MCF 10A (cell line): ENCODE data around the gene KLHDC4. TPM values are rescaled to one million over a fixed set of nuclear protein-coding genes. Genes with fewer than 3 reads are reported as not detected.

ENCODE experiments used
- BruUV-seq: library from RNA; stranded (reverse); fragments of 400-500 nt; replicated peaks from 2 replicates; lab custom pipeline; 2021; lab: Mats Ljungman, UMichigan
- CTCF ChIA-PET: fragments of 300-600 bp; sonication (Branson Sonifier 250); formaldehyde crosslinking; extraction: SDS; loops from one replicate; lab custom pipeline; 2021; ENCODE audit warnings: antibody characterized with exemption, inconsistent platforms; lab: Yijun Ruan, JAX
- POLR2A ChIA-PET: fragments of 300-600, 350-650 bp; sonication (Branson Sonifier 250); formaldehyde crosslinking; extraction: SDS; loops from one replicate; lab custom pipeline; 2020; ENCODE audit warnings: antibody characterized with exemption, inconsistent platforms; lab: Yijun Ruan, JAX
- DNase-seq: peaks from one replicate; pipeline ENCODE4 v3.0.0-alpha.2; 2018; ENCODE audit not compliant: unreplicated experiment
- H3K27ac Mint-ChIP-seq: one replicate; pipeline ENCODE4 v1.8.0; 2022; ENCODE audit warnings: mild to moderate bottlenecking, low read depth, mixed read lengths; ENCODE audit not compliant: unreplicated experiment
- H3K27me3 Mint-ChIP-seq: one replicate; pipeline ENCODE4 v1.8.0; 2022; ENCODE audit warnings: mixed read lengths; ENCODE audit not compliant: insufficient read depth, unreplicated experiment
- H3K36me3 Mint-ChIP-seq: one replicate; pipeline ENCODE4 v1.8.0; 2022; ENCODE audit warnings: mild to moderate bottlenecking, moderate library complexity, mixed read lengths; ENCODE audit not compliant: insufficient read depth, unreplicated experiment
- H3K4me1 Mint-ChIP-seq: one replicate; pipeline ENCODE4 v1.8.0; 2022; ENCODE audit warnings: mixed read lengths; ENCODE audit not compliant: insufficient read depth, unreplicated experiment
- H3K4me3 Mint-ChIP-seq: one replicate; pipeline ENCODE4 v1.8.0; 2022; ENCODE audit warnings: mild to moderate bottlenecking, moderate library complexity, mixed read lengths; ENCODE audit not compliant: unreplicated experiment
- H3K9me3 Mint-ChIP-seq: one replicate; pipeline ENCODE4 v1.8.0; 2022; ENCODE audit warnings: mixed read lengths; ENCODE audit not compliant: unreplicated experiment
- CTCF ChIP-seq: fragments of 200-600 bp; IDR thresholded peaks from one replicate; pipeline ENCODE4 v1.8.0; 2022; ENCODE audit warnings: antibody characterized with exemption, mild to moderate bottlenecking; ENCODE audit not compliant: unreplicated experiment
- intact Hi-C: fragments of 100-400 bp; cut with micrococcal nuclease; formaldehyde crosslinking; loops from 2 replicates; pipeline ENCODE4 v1.14.1; 2022
- total RNA-seq: library from RNA; stranded (reverse); gene quantifications from 2 replicates; pipeline ENCODE4 v1.2.3, GENCODE V29; 2022

Gene KLHDC4
- total RNA-seq, 1 experiment from 2014 or later = 106 TPM

DNA sequence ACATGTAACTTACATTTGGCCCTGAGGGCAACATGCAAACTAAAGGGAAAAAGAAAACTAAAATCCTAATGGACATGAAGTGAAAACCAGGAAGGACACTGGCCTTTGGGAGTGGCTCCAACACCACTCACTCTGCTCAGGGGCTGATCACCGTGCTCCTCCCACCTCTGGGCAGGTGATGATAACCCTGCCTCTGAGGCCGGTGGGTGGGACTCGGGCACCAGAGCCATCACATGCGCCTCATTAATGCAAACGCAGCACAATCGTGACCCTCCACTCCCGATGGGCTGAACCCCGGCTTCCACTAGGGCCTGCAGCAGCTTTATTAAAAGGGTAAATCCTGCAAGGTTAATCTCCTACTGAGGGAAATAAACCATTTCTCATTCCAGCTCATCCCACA is 4.7 kb downstream of the KLHDC4 start:
- CTCF ChIA-PET = interaction anchor here (0.7 to 1.3 kb wide), 3 partner anchors 9 to 104 kb away, joined by 3 to 5 read pairs (median 3); no protein-coding TSS in a partner anchor

DNA sequence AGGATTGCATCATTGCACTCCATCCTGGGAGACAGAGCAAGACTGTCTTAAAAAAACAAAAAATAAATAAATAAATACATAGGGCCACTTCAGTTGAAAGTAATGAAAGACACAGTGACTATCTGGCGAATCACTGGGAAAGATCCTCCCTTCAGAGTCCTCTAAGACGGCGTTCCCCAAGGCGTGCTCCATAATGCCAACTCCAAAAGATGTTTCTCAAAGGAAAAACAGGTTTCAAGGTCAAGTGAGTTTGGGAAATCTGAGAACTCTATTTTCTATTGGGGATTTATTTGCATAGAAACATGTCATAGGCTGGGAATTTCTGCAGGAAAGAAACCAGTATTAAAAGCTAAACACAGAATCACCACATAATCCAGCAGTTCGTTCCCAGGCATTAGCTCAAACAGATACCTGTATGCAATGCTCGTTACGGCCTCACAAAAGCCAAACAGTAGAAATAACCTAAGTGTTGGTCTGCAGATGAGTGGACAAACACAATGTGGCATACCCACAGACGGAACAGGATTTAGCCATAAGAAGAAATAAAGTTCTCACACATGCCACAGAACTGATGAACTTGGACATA is 7.9 kb downstream of the KLHDC4 start:
- Mint-ChIP-seq H3K4me1 (peaks cover 12% of the 10 kb centered on the region), H3K4me3 (no peak overlapping the region), H3K9me3 (no peaks in the 10 kb centered on the region), H3K27ac (no peak overlapping the region), H3K27me3 (no peaks in the 10 kb centered on the region), H3K36me3 (peaks cover 98% of the 10 kb centered on the region)
- intact Hi-C loops = no loop called here
- POLR2A ChIA-PET = interaction anchor here (0.7 to 1.2 kb wide), 4 partner anchors 8 to 1459 kb away, joined by 3 to 5 read pairs (median 4); partner anchors contain the start of gene ZNF778
- peak; percentile 53 for DNase-seq
- no peak for TF ChIP-seq CTCF
- CTCF ChIA-PET = interaction anchor here (0.6 to 1.3 kb wide), 2 partner anchors 11 to 227 kb away, joined by 3 to 4 read pairs; no protein-coding TSS in a partner anchor
- BruUV-seq = no TSS peak

More for the DNA sequence above, 4.7 kb downstream of the KLHDC4 start:
- Mint-ChIP-seq H3K27me3 (no peaks in the 10 kb centered on the region), H3K27ac (peak overlapping the region; percentile 76), H3K4me1 (peaks cover 14% of the 10 kb centered on the region), H3K9me3 (no peaks in the 10 kb centered on the region), H3K36me3 (peaks cover 87% of the 10 kb centered on the region), H3K4me3 (peak overlapping the region; percentile 70)
- BruUV-seq = no TSS peak
- TF ChIP-seq CTCF = no peak
- DNase-seq = no peak
- POLR2A ChIA-PET = interaction anchor here (3.0 kb wide), 1 partner anchor 29 kb away, joined by 10 read pairs; no protein-coding TSS in a partner anchor
- intact Hi-C loops = loop anchor here (10.0 kb wide), 1 partner anchor 1196 kb away; the partner anchor contains the start of gene FOXC2

DNA sequence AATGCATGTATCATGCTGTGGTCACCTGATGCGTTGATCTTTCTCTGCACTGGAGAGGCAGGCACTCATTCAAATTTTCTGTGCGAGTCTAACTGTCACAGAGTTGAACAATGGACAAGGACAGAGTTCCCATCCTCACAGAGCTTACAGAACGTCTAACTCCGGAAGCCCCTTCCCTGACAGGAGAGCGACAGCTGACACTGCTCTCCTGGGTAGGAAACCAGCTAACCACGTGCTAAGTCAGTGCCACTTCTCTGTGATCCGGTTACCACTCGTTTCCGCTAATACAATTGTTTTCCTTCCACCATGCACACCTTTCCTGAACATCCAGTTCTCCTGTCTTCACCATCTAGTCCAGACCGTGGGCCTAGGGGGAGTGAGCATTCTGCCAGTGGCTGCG is 11.3 kb downstream of the KLHDC4 start:
- intact Hi-C loops = no loop called here
- no peak overlapping the region for H3K4me3 Mint-ChIP-seq
- no peak overlapping the region for H3K27ac Mint-ChIP-seq
- DNase-seq = no peak
- BruUV-seq = no TSS peak
- H3K9me3 Mint-ChIP-seq = no peaks in the 10 kb centered on the region
- no peaks in the 10 kb centered on the region for H3K27me3 Mint-ChIP-seq
- POLR2A ChIA-PET = interaction anchor here (3.7 kb wide), 1 partner anchor 10 kb away, joined by 20 read pairs; the partner anchor contains the start of gene KLHDC4
- CTCF ChIA-PET = interaction anchor here (0.8 to 1.9 kb wide), 2 partner anchors 9 to 14 kb away, joined by 3 to 7 read pairs; no protein-coding TSS in a partner anchor
- TF ChIP-seq CTCF = no peak
- H3K4me1 Mint-ChIP-seq = peaks cover 7% of the 10 kb centered on the region
- peaks cover 98% of the 10 kb centered on the region for H3K36me3 Mint-ChIP-seq

DNA sequence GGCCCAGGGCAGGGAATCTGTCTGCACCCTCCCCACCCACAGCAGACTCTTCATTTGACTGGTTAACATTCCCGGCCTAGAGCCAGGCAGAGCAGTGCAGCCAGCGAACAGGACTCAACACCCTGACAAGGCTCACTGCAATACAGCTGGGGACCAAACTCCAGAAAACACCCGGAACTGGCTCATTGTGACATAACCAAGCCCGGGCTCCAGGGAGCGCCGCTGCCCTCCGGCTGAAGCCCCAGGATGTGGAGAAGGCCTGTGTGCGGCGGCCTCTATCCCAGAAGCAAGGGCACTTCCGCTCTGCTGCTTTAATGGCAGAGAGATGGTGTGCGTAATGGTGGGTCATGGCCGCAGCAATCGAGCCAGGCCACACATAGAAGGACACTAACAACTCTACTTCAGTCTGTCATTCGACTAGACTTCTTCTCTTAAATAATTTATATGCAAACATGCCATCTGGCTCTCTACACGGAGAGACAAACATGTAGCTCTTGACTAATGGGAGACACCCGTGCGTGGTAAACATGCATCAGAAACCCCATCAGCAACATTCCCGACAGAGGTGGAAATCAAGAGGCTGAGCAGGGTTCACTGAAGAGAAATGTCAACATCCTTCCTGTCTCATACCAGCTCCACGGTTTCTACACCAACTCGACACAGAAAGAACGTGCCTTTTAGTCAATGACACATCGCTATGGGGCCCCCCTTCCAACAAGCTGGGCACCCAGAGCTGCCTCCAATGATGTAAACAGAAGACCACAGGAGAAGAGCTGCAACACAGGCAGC is 18.0 kb downstream of the KLHDC4 start:
- BruUV-seq = no TSS peak
- peaks cover 90% of the 10 kb centered on the region for H3K36me3 Mint-ChIP-seq
- ChIA-PET CTCF (interaction anchor here (3.0 kb wide), 1 partner anchor 21 kb away, joined by 17 read pairs; no protein-coding TSS in a partner anchor), POLR2A (interaction anchor here (0.5 to 0.9 kb wide), 3 partner anchors 124 to 1073 kb away, joined by 3 read pairs; no protein-coding TSS in a partner anchor)
- no peaks in the 10 kb centered on the region for H3K9me3 Mint-ChIP-seq
- H3K27me3 Mint-ChIP-seq = no peaks in the 10 kb centered on the region
- no peak for TF ChIP-seq CTCF
- DNase-seq = no peak
- no peak overlapping the region for H3K27ac Mint-ChIP-seq
- H3K4me1 Mint-ChIP-seq = peaks cover 6% of the 10 kb centered on the region
- no peak overlapping the region for H3K4me3 Mint-ChIP-seq
- intact Hi-C loops = no loop called here
